Endothelial cell of umbilical vein (primary cell): Measurements from ENCODE around the gene CD47. TPM values are rescaled to one million over a fixed set of nuclear protein-coding genes. Genes with fewer than 3 reads are reported as not detected.

ENCODE experiments used
- BruUV-seq: library from RNA; stranded (reverse); fragments of 400-500 nt; replicated peaks from 2 replicates; lab custom pipeline; 2021; lab: Mats Ljungman, UMichigan
- CTCF ChIA-PET: fragments of 300-600, 350-600 bp; sonication (Branson Sonifier 250); formaldehyde crosslinking; loops from one replicate; lab custom pipeline; 2021; ENCODE audit warnings: antibody characterized with exemption, inconsistent platforms; lab: Charles Lee
- POLR2A ChIA-PET: fragments of 300-600, 350-600 bp; sonication (Branson Sonifier 250); formaldehyde crosslinking; loops from one replicate; lab custom pipeline; 2021; ENCODE audit warnings: antibody characterized with exemption, inconsistent platforms; lab: Charles Lee
- DNase-seq: peaks from one replicate; pipeline ENCODE4 v3.0.0-alpha.2; 2011; ENCODE audit warnings: low read depth, low spot score
- FAIRE-seq: peaks from 2 replicates; lab custom pipeline; 2011; peaks lifted over from hg19 to GRCh38; lab: Jason Lieb, UNC
- H2AFZ ChIP-seq: 2 replicates; pipeline ENCODE4 v1.6.0; 2012; ENCODE audit warnings: low read depth, low read length, control low read depth, inconsistent platforms
- H3K27ac ChIP-seq: 2 replicates; pipeline ENCODE4 v1.5.1; 2011; ENCODE audit warnings: low read depth, mild to moderate bottlenecking, control low read depth, low read length, moderate library complexity; ENCODE audit not compliant: insufficient read depth
- H3K27me3 ChIP-seq, 2 experiments: 2 replicates each; pipeline versions ENCODE4 v1.6.0 to v1.6.1; 2011; ENCODE audit warnings: low read length in 2 of 2, mixed read lengths in 1 of 2; ENCODE audit not compliant: control insufficient read depth in 2 of 2, insufficient read depth in 2 of 2
- H3K36me3 ChIP-seq, 2 experiments: 2 replicates in 1 of 2; 3 replicates in 1 of 2; pipeline ENCODE4 v1.5.1; 2011; ENCODE audit warnings: low read length in 2 of 2, mild to moderate bottlenecking in 1 of 2, moderate library complexity in 1 of 2; ENCODE audit not compliant: control insufficient read depth in 2 of 2, insufficient read depth in 2 of 2; ENCODE audit errors: extremely low read depth in 1 of 2
- H3K4me1 ChIP-seq: 3 replicates; pipeline ENCODE4 v1.5.1; 2011; ENCODE audit warnings: mild to moderate bottlenecking, low read length; ENCODE audit not compliant: control insufficient read depth, insufficient read depth; ENCODE audit errors: extremely low read depth
- H3K4me2 ChIP-seq: 2 replicates; pipeline ENCODE4 v1.6.1; 2011; ENCODE audit warnings: low read length, control low read depth, mixed read lengths; ENCODE audit not compliant: insufficient read depth
- H3K4me3 ChIP-seq, 3 experiments: fragments of 200-600 bp in 1 of 3; sonication (generic), shearing (Covaris generic) in 1 of 3; replicated peaks in 1 of 3; 2 replicates each; pipeline ENCODE4 v1.5.1; 2011 to 2016; ENCODE audit warnings: control low read depth in 3 of 3, low read length in 3 of 3, mild to moderate bottlenecking in 2 of 3, inconsistent platforms in 1 of 3, low read depth in 1 of 3, moderate library complexity in 1 of 3; ENCODE audit not compliant: insufficient read depth in 1 of 3
- H3K79me2 ChIP-seq: 2 replicates; pipeline ENCODE4 v1.6.0; 2012; ENCODE audit warnings: low read length, inconsistent platforms; ENCODE audit not compliant: control insufficient read depth, insufficient read depth
- H3K9ac ChIP-seq: replicated peaks from 2 replicates; pipeline ENCODE3; 2011; ENCODE audit warnings: low read length, control low read depth; ENCODE audit not compliant: insufficient read depth; ENCODE audit errors: extremely low read depth
- H3K9me1 ChIP-seq: replicated peaks from 3 replicates; pipeline ENCODE4 v1.6.0; 2011; ENCODE audit warnings: mild to moderate bottlenecking, low read length; ENCODE audit not compliant: control insufficient read depth, insufficient read depth; ENCODE audit errors: extremely low read depth
- H3K9me3 ChIP-seq: replicated peaks from 2 replicates; pipeline ENCODE4 v1.5.1; 2012; ENCODE audit warnings: low read length, inconsistent platforms; ENCODE audit not compliant: control insufficient read depth, insufficient read depth
- H4K20me1 ChIP-seq: replicated peaks from 2 replicates; pipeline ENCODE3; 2011; ENCODE audit warnings: mild to moderate bottlenecking, low read length; ENCODE audit not compliant: control insufficient read depth, insufficient read depth; ENCODE audit errors: extremely low read depth
- GATA2 ChIP-seq: IDR thresholded peaks from 2 replicates; pipeline ENCODE4 v1.7.0; 2011; ENCODE audit warnings: low read depth, mild to moderate bottlenecking, moderate library complexity, mixed read lengths, low read length; ENCODE audit not compliant: insufficient read length, insufficient read depth
- JUN ChIP-seq: IDR thresholded peaks from 2 replicates; pipeline ENCODE4 v1.6.1; 2011; ENCODE audit warnings: borderline replicate concordance, low read depth; ENCODE audit not compliant: insufficient read length, insufficient read depth
- MYC ChIP-seq: IDR thresholded peaks from one replicate; pipeline ENCODE4 v1.6.1; 2011; ENCODE audit warnings: mild to moderate bottlenecking, low read depth, low read length
- POLR2A ChIP-seq: IDR thresholded peaks from 2 replicates; pipeline ENCODE4 v1.6.1; 2012; ENCODE audit warnings: low read depth, mild to moderate bottlenecking, control low read depth, low read length
- dilution Hi-C: fragments of 300-500 bp; cut with MboI; formaldehyde crosslinking; loops from one replicate; pipeline ENCODE4 v1.15.0; 2019; ENCODE audit warnings: low sequenced_read_pairs; ENCODE audit not compliant: extremely low pct_ligation_motif_present
- intact Hi-C: fragments of 100-400 bp; cut with micrococcal nuclease; formaldehyde crosslinking; loops from one replicate; pipeline ENCODE4 v1.10.0; 2022
- polyA plus RNA-seq, 4 experiments: library from polyadenylated mRNA; depleted of rRNA in 3 of 4; stranded (reverse) in 3 of 4; unstranded in 1 of 4; fragments of >200 nt; gene quantifications; 2 replicates each; pipeline versions ENCODE4 v1.2.1 to v1.2.3, GENCODE V29; 2011 to 2012; ENCODE audit warnings: missing spikeins in 1 of 4
- total RNA-seq: library from RNA; stranded (reverse); gene quantifications from 2 replicates; pipeline ENCODE4 v1.2.3, GENCODE V29; 2021
- TF ChIP-seq, protein P1 (sequence below), 2 donors: IDR thresholded peaks; 1 replicate in 1 of 2; 2 replicates in 1 of 2; pipeline ENCODE4 v1.5.1; 2011; ENCODE audit warnings: low read length in 2 of 2, mild to moderate bottlenecking in 2 of 2, moderate library complexity in 2 of 2, control low read depth in 1 of 2, inconsistent platforms in 1 of 2, low read depth in 1 of 2; ENCODE audit not compliant: insufficient read depth in 1 of 2; ENCODE audit errors: extremely low read depth in 1 of 2
- TF ChIP-seq, protein P2 (sequence below): IDR thresholded peaks from 2 replicates; pipeline ENCODE4 v1.6.1; 2011; ENCODE audit not compliant: insufficient read depth, insufficient read length

The CD47 gene
- total and polyA plus RNA-seq, 2 donors (not counting 3 experiments of a cell fraction or from before 2014, with no cell fraction given): 29.3 to 32.2 TPM

DNA sequence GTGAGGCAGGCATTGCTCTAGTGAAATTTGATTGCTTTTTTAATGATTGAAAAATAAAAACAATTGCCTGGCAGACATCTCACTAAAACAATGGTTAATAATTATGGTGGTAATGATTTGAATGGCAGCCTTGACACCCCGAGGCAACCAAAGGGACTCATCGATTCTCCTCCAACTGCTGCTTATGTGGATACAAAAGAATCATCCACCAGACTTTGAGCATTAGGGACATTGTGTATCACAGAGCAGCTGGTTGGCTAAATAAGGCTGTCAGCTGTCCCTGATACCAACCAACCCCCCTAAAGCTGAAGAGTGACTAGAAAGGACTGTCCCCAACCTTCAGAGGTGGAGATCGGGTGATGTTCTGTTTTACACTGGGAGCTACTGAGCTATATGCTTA lies 1.7 kb upstream of the CD47 start:
- CTCF ChIA-PET: interaction anchor here (1.0 to 3.4 kb wide), 6 partner anchors 12 to 385 kb away, joined by 3 to 12 read pairs (median 8); no protein-coding TSS in a partner anchor
- H3K9me1 ChIP-seq: no peaks in the 10 kb centered on the region
- POLR2A ChIA-PET: no interaction called here
- TF ChIP-seq MYC (no peak), GATA2 (no peak), POLR2A (no peak), JUN (no peak)
- TF ChIP-seq, protein P1, sequence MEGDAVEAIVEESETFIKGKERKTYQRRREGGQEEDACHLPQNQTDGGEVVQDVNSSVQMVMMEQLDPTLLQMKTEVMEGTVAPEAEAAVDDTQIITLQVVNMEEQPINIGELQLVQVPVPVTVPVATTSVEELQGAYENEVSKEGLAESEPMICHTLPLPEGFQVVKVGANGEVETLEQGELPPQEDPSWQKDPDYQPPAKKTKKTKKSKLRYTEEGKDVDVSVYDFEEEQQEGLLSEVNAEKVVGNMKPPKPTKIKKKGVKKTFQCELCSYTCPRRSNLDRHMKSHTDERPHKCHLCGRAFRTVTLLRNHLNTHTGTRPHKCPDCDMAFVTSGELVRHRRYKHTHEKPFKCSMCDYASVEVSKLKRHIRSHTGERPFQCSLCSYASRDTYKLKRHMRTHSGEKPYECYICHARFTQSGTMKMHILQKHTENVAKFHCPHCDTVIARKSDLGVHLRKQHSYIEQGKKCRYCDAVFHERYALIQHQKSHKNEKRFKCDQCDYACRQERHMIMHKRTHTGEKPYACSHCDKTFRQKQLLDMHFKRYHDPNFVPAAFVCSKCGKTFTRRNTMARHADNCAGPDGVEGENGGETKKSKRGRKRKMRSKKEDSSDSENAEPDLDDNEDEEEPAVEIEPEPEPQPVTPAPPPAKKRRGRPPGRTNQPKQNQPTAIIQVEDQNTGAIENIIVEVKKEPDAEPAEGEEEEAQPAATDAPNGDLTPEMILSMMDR (IDR thresholded peaks at IDR 0.05; ENCODE audit: extremely low read depth in 1 of 2, insufficient read depth in 1 of 2, low read depth in 1 of 2, low read length in 2 of 2): no peak
- TF ChIP-seq, protein P2, sequence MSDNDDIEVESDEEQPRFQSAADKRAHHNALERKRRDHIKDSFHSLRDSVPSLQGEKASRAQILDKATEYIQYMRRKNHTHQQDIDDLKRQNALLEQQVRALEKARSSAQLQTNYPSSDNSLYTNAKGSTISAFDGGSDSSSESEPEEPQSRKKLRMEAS: no peak
- no peaks in the 10 kb centered on the region for H4K20me1 ChIP-seq
- peaks cover 17% of the 10 kb centered on the region for H3K79me2 ChIP-seq
- H2AFZ ChIP-seq: no peak overlapping the region
- BruUV-seq: no TSS peak
- no peak overlapping the region for H3K4me3 ChIP-seq
- peaks cover 12% of the 10 kb centered on the region for H3K4me1 ChIP-seq
- H3K27me3 ChIP-seq: peaks cover 2 to 7% of the 10 kb centered on the region in 2 experiments
- H3K9me3 ChIP-seq: no peaks in the 10 kb centered on the region
- FAIRE-seq (no peak), DNase-seq (no peak)
- no peak overlapping the region for H3K9ac ChIP-seq
- intact Hi-C loops (loop anchor here (5.0 kb wide), 1 partner anchor 385 kb away; no protein-coding TSS in a partner anchor), dilution Hi-C loops (no loop called here)
- no peak overlapping the region for H3K27ac ChIP-seq
- no peaks in the 10 kb centered on the region for H3K36me3 ChIP-seq
- no peak overlapping the region for H3K4me2 ChIP-seq
